ENCODE results near the gene RBM33.
"Not testable (repeated sequence)": the region's sequence is repeated elsewhere in the genome, so short reads cannot be mapped to it uniquely, and the experiment has no call there.

The RBM33 gene

GRCh38 chr7:155809332-155809946 is 165.0 kb downstream of the RBM33 start:
- no peak for DNase-seq (ENCODE audit: low read depth in 2 of 2)

- DNase-seq (ENCODE audit: low read depth in 2 of 2), result no peak
Measured at GRCh38 chr7:155809947-155810769, 165.7 kb downstream of the RBM33 start.

- DNase-seq (ENCODE audit: low read depth in 2 of 2), result no peak
Measured at GRCh38 chr7:155810770-155811559, 166.5 kb downstream of the RBM33 start.

GRCh38 chr7:155811560-155811894 is 167.1 kb downstream of the RBM33 start:
- no peak for DNase-seq (ENCODE audit: low read depth in 2 of 2)

- no peak for DNase-seq (ENCODE audit: low read depth in 2 of 2)
Measured at GRCh38 chr7:155811895-155812761, 167.7 kb downstream of the RBM33 start, which contains the start of gene SHH. Gene SHH, minus strand, starts transcription at chr7:155812463. Its CDS starts 341 bp downstream, at chr7:155812122.

- DNase-seq (ENCODE audit: low read depth in 2 of 2), result no peak
Measured at GRCh38 chr7:155813125-155813524, 168.7 kb downstream of the RBM33 start.

GRCh38 chr7:155813546-155814315 is 169.3 kb downstream of the RBM33 start:
- DNase-seq (ENCODE audit: low read depth in 2 of 2), result no peak

- no peak for DNase-seq (ENCODE audit: low read depth in 2 of 2)
Measured at GRCh38 chr7:155814316-155815276, 170.1 kb downstream of the RBM33 start.

- DNase-seq (ENCODE audit: low read depth in 2 of 2), result no peak
Measured at GRCh38 chr7:155815332-155816191, 171.1 kb downstream of the RBM33 start.

GRCh38 chr7:155816192-155816508 is 171.7 kb downstream of the RBM33 start:
- DNase-seq (ENCODE audit: low read depth in 2 of 2), result no peak

GRCh38 chr7:155816996-155817395 is 172.5 kb downstream of the RBM33 start:
- DNase-seq (ENCODE audit: low read depth in 2 of 2), result no peak

GRCh38 chr7:155817515-155817914 is 173.1 kb downstream of the RBM33 start:
- DNase-seq (ENCODE audit: low read depth in 2 of 2), result not testable (repeated sequence)

GRCh38 chr7:155818154-155818819 is 173.8 kb downstream of the RBM33 start:
- no peak for DNase-seq (ENCODE audit: low read depth in 2 of 2)

- no peak for DNase-seq (ENCODE audit: low read depth in 2 of 2)
Measured at GRCh38 chr7:155818820-155819168, 174.3 kb downstream of the RBM33 start.

- DNase-seq (ENCODE audit: low read depth in 2 of 2), result no peak
Measured at GRCh38 chr7:155819186-155819585, 174.7 kb downstream of the RBM33 start.

GRCh38 chr7:155820246-155820645 is 175.8 kb downstream of the RBM33 start:
- DNase-seq (ENCODE audit: low read depth in 2 of 2), result no peak

GRCh38 chr7:155820788-155821187 is 176.3 kb downstream of the RBM33 start:
- DNase-seq (ENCODE audit: low read depth in 2 of 2), result no peak

- DNase-seq (ENCODE audit: low read depth in 2 of 2), result no peak
Measured at GRCh38 chr7:155821851-155822250, 177.4 kb downstream of the RBM33 start.

All from fibroblast of skin of left quadriceps (primary cell).